Cardiac fibroblast (primary cell): ENCODE measurements around the gene ASCL5.

Source experiments
- DNase-seq, 2 donors: peaks; one replicate each; pipeline versions ENCODE4 v3.0.0 to v3.0.0-alpha.2; 2010; ENCODE audit warnings: low read depth in 2 of 2
- H3K4me3 ChIP-seq, 2 donors: replicated peaks in 1 of 2; 1 replicate in 1 of 2; 2 replicates in 1 of 2; pipeline ENCODE4 v1.5.1; 2011; ENCODE audit warnings: low read depth in 2 of 2, low read length in 2 of 2, mild to moderate bottlenecking in 2 of 2, moderate library complexity in 1 of 2
- CTCF ChIP-seq: IDR thresholded peaks from one replicate; pipeline ENCODE4 v1.5.1; 2011; ENCODE audit warnings: low read depth, mild to moderate bottlenecking, low read length, inconsistent platforms

ASCL5 gene

GRCh38 chr1:201149400-201149799, 22.4 kb upstream of the ASCL5 start:
- H3K4me3 ChIP-seq = no peak overlapping the region
- peak; percentile 27 for TF ChIP-seq CTCF
- DNase-seq = peak; percentile 52 to 53

GRCh38 chr1:201147396-201148015, 20.5 kb upstream of the ASCL5 start:
- DNase-seq = no peak
- H3K4me3 ChIP-seq = no peak overlapping the region
- no peak for TF ChIP-seq CTCF

GRCh38 chr1:201146626-201147390, 19.8 kb upstream of the ASCL5 start:
- DNase-seq = no peak
- no peak for TF ChIP-seq CTCF
- H3K4me3 ChIP-seq = no peak overlapping the region

DNA sequence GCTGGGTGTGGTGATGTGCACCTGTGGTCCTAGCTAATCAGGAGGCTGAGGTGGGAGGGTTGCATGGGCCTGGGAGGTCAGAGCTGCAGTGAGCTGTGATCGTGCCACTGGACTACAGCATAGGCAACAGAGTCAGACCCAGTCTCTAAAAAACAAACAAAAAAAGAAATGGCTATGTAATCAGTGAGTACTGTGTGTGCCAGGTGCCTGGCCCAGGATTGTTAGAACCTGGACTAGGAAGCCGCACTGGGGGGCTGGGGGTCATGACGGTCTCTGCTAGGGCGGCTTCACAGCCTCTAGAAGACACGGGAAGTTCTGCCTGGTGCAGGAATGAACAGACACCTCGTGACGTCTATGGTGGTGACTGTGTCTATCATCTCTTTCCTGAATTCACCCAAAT, 18.8 kb upstream of the ASCL5 start:
- TF ChIP-seq CTCF = no peak
- H3K4me3 ChIP-seq = no peak overlapping the region
- no peak for DNase-seq

GRCh38 chr1:201145132-201145531, 18.1 kb upstream of the ASCL5 start:
- no peak overlapping the region for H3K4me3 ChIP-seq
- no peak for TF ChIP-seq CTCF
- no peak for DNase-seq

- no peak overlapping the region for H3K4me3 ChIP-seq
- no peak for TF ChIP-seq CTCF
- DNase-seq = no peak
Measured at GRCh38 chr1:201144701-201145100, 17.7 kb upstream of the ASCL5 start.
